Spleen (tissue), 7 donors: Measurements from ENCODE around the gene LYZL4.

Experiments
- CTCF ChIP-seq, 11 experiments: fragments of 200-600 bp in 7 of 11; fragments of 450-650 bp in 4 of 11; sonication (generic) in 4 of 11; IDR thresholded peaks in 8 of 11; conservative IDR thresholded peaks in 3 of 11; 1 replicate in 7 of 11; 2 replicates in 4 of 11; pipeline versions ENCODE4 v1.4.0 to v1.8.0; 2016 to 2021; ENCODE audit warnings: antibody characterized with exemption in 11 of 11, inconsistent platforms in 4 of 11, mild to moderate bottlenecking in 1 of 11
- POLR2AphosphoS5 ChIP-seq, 3 donors: sonication (generic); formaldehyde crosslinking; IDR thresholded peaks; one replicate each; pipeline ENCODE4 v1.5.1; 2017; ENCODE audit warnings: antibody characterized with exemption in 3 of 3
- donor health status: DM: no; HTN: no; CAD: no; lungs with moderate emphysema.
- donor health status: DM: no; HTN: no; CAD: no.
- donor health status: DM: no; HTN: no; CAD: no.

GRCh38 chr3:42387802-42388651, 22.4 kb downstream of the LYZL4 start:
- no peak for TF ChIP-seq CTCF (IDR thresholded peaks at IDR 0.05 in 8 of 11, conservative IDR thresholded peaks at IDR 0.05 in 3 of 11)
- no peak for TF ChIP-seq POLR2AphosphoS5 (IDR thresholded peaks at IDR 0.05)
